HTR-8/SVneo (cell line): ENCODE data around the gene CDC14A.
A peak's percentile ranks its signal among the peaks of the same experiment; 100 is the strongest.

ENCODE experiments used
- DNase-seq: peaks from one replicate; pipeline ENCODE4 v3.0.0; 2011; ENCODE audit warnings: low spot score, mixed read lengths; ENCODE audit not compliant: insufficient read length
- FAIRE-seq: peaks from 2 replicates; lab custom pipeline; 2011; peaks lifted over from hg19 to GRCh38; lab: Jason Lieb, UNC

CDC14A gene

DNA sequence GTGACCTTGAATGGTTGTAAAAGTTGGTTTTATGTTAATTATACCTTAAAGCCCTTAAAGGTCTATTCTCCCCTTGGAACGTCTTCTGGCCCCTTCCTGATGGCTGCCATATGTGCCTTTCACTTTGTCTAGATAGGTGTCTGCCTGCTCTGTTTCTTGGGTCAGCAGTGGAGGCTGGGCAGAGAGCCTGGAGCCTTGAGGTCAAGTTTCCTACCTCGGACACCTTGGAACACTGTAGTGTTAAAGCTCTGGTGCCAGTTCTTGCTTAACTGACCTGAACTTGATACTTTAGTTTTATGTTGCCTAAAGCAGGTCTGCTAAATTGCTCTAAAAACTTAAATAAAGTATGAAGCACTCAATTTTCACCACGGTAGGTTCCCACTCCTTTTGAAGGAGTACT, 86.5 kb downstream of the CDC14A start:
- FAIRE-seq: no peak

DNA sequence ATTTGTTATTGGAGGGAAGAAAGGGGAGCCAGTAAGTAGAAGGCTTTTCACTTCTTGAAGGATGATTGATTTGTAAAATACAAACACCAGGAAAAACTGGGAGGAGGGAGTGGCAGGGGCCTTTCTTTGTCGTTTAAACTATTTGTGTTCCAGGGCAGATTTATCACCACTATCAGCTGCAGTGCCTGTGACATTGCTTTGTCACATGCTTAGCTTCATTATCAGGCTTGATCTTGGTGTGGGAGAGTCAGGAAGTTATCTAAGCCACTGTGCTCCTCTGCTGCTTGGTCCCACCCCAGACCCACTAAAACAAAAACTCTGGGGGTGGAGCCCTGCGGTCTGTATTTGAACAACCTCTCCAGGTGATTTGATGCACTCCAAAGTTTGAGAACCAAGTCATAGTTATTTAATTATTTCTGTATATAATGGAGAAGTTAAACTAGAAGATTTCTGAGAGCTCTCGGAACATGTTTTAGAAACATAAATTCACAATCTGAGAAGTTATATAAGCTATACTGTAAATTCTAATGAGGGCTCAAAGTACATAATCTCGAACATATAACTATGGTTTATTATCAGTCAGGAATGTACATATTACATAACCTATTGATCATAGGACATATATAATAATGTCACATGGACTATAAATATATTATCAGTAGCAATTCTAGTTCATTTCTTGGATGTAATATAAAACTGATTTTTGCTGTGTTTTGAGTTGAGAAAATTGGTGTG, 87.9 kb downstream of the CDC14A start:
- DNase-seq (no peak), FAIRE-seq (no peak)

More for the DNA sequence above, 86.5 kb downstream of the CDC14A start:
- no peak for DNase-seq

GRCh38 chr1:100441146-100441545, 88.8 kb downstream of the CDC14A start:
- DNase-seq (no peak), FAIRE-seq (no peak)

DNA sequence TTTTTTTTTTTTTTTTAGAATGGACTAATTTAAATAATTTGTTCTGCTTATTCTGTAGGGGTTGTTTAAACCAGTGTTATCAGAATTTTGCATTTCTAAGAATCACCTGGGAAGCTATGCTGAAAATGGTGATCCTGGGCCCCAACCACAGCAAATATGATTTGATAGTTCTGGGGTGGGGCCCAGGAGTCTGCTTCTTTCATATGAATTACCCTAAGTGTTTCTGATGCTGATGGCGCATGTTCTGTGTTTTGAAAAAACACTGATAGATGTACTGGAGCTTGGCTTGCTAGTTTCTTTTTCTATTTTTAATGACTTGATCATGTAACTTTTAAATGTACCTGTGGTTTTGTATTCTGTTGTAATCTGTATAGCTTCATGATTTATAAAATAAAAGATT, 89.3 kb downstream of the CDC14A start:
- DNase-seq (no peak), FAIRE-seq (no peak)

DNA sequence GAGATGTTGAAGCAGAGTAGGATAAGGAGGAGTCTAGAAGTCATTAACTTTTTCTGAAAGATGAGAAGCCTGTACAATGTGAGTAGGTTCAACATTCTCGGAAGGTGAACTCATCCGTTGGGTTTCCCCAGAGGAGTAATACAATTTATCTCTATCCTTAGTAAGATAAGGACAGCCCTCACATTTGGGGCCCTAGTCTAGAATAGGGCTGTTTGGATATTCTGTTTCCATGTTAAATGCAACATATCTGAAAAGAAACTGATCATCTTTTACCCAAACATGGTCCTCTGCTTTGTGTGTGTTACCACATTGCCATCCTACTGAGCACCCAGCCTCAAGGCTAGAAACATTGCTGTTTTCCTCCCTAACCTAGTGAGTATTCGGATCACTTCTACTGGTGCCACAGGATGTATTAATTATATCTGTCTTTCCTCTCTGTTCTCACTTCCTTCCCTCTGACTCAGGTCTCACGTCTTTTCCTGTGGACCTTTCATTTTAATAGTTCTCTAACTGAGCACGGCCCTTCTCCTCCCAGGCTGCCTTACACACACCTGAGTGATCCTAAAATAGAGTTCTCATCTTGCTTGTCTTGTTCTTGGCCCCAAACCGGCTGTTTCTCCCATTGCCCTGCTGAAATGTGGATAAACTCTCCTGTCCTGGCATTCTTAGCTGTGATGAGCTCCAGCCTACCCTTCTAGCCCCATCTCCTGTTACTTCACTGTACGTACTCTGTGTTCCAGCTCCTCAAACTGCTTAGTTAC, 91.7 kb downstream of the CDC14A start:
- peak; percentile 22 for DNase-seq
- FAIRE-seq: no peak

GRCh38 chr1:100445565-100445964, 93.3 kb downstream of the CDC14A start:
- DNase-seq (no peak), FAIRE-seq (no peak)

DNA sequence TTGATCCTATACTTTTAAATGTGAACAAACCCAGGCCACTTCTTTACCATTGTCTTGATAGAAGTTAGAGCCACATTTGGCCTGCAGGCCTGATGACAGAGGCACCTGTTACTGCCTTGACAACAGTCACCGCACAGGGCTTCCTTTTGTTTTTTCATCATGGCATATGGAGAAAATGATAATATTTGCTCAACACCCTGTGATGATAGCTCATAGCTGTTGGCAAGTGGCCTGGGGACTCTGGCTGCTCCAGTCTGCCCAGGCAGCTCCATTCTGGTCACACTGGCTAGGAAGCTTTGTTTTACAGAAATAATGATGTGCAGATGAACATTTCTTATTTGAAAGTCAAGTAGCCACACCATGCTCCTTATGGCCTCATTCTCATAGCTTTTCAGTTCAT, 96.1 kb downstream of the CDC14A start:
- DNase-seq: no peak
- no peak for FAIRE-seq

GRCh38 chr1:100449477-100449876, 97.2 kb downstream of the CDC14A start:
- DNase-seq: no peak
- no peak for FAIRE-seq

- no peak for DNase-seq
- FAIRE-seq: no peak
Observed at GRCh38 chr1:100452641-100453040, 100.3 kb downstream of the CDC14A start.

- DNase-seq (no peak), FAIRE-seq (no peak)
Observed at GRCh38 chr1:100455478-100456072, 103.3 kb downstream of the CDC14A start.

DNA sequence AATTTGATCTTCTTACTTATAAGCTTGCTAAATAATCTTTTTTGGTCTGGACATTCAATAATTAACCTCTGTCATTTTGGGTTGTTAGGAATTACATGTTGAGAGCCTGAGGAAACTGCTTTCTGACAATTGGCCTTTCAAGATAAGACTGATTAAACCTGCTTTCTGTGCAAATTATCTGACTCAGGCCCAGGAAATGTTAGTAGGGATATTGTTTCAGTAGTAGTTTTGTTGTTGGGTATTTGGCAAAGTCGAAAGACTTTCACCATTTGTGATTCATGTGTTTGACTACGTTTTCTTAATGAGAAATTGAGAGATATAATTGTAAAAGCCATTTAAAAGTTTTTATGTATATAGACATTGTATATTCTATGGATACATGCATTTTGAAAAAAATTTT, 104.6 kb downstream of the CDC14A start:
- DNase-seq (no peak), FAIRE-seq (no peak)

DNA sequence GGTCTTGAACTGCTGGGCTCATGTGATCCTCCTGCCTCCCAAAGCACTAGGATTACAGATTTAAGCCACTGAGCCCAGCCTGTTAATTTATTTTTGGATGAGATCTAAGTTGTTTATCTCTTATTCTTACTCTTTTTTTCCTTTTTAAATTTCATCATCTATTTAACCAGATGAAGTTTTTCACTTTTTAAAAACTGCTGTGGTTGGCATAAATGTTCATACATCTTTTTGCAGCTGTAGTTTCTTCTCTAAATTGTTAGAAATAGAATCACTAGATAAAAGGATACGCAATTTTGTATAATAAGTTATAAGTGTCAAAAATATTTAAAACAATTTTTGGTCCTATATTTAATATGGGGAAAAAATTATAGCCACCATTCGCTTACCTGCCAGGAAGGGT, 105.4 kb downstream of the CDC14A start:
- no peak for FAIRE-seq
- no peak for DNase-seq

DNA sequence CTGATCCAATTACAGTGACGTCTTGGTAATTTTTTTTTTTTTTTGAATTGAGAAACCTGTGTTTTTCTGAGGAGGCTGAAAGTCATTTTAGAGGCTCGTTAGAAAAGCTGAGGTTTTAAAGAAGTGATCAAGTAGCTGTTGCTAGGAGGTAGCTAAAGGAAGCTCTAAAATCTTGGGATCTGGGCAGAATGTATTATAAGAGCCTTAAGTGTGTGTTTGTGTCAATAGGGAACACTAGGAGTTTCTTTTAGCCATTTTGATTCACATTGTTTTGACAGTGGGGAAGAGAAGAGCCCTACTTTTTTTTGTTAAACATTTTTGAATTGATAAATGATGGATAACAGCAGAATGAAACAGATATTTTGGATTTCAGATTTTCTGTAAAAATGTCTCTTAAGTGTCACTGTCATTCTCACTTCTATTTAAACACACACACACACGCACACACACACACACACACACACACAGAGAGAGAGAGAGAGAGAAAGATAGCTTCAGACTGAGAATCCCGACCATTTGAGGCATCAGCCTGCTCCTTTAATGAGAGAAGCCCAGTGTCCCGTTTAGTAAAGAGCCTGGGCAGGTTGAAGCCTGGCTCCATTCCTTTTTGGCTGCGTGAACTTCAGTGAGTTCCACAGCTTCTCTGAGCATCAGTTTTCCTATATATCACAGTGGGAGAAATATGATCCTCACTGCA, 106.5 kb downstream of the CDC14A start:
- no peak for DNase-seq
- no peak for FAIRE-seq

- FAIRE-seq: no peak
Observed at GRCh38 chr1:100459358-100460114, 107.2 kb downstream of the CDC14A start.

DNA sequence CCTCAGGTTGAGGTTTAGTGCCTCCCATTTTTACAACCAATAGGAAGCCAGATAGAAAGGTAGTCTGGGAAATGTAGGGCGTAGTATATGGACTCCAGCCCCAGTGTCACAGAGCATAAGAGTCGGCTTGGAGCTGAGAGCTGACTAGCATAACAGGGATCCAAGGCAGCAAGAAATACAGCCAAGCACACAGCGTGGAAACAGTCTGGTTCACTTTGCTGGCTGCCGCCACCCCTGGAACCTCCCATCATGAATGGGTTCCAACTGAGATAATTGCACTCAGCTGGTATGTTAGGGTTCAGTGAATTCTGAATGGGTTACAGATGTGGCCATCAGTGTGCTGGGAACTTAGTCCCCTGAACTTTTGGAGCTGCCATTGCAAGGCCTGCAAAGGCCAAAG, 108.9 kb downstream of the CDC14A start:
- no peak for DNase-seq
- no peak for FAIRE-seq

More at GRCh38 chr1:100459358-100460114, 107.2 kb downstream of the CDC14A start:
- DNase-seq: peak; percentile 32

DNA sequence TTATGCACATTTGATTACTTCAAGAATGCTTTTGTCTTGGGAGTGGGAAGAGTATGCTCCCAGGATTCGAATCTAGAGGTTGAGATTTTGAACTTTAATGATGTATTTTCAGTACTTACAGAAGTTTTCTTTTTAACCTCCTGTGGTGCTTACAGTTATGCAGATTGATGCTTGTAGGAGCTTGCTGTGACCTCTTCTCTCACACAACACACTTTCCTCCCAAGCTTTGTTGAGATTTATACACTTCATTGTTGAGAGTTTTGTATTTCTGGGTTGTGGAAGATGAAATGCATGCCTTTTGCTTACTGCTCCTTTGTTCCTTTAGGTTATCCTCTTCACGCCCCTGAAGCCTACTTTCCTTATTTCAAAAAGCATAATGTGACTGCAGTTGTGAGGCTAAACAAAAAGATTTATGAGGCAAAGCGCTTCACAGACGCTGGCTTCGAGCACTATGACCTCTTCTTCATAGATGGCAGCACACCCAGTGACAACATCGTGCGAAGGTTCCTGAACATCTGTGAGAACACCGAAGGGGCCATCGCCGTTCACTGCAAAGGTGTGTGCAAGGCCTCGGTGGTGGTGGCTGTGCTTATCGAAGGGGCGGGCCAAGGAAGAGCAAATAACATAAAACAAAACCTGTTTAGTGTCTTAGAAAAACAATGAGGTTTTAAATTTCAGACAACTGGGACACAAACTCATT, 110.2 kb downstream of the CDC14A start:
- FAIRE-seq: no peak

DNA sequence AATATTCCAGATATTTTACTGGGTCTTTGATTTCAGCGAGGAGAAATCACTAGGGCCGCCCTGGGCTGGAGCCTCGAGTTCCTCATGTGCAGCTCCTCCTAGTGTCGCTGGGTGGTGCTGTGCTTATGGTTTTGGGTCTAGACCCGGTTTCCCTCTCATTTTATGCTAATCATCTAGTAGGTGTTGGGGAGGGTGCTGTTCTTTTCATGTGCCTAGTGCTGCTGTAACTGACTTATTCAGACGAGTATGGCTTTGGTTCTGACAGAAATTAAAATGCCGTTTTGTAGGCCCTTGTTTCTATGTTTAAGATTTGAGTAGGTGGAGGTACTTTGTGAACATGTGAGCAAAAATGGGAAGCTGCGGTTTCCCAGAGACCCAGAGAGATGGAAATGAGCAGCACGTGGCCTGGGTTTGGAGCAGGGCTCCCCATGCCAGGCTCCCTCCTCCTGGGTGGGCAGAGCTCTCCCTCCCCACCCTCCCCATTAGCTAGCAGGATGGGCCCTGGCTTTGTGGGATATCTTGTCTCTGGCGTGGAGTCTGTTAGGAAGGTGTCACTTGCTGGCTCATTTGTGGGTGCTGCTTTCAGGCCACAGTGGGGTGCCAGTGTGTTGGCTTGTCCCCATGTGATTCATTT, 111.6 kb downstream of the CDC14A start:
- DNase-seq: peak; percentile 26
- FAIRE-seq: no peak

More for the DNA sequence above, 110.2 kb downstream of the CDC14A start:
- no peak for DNase-seq

DNA sequence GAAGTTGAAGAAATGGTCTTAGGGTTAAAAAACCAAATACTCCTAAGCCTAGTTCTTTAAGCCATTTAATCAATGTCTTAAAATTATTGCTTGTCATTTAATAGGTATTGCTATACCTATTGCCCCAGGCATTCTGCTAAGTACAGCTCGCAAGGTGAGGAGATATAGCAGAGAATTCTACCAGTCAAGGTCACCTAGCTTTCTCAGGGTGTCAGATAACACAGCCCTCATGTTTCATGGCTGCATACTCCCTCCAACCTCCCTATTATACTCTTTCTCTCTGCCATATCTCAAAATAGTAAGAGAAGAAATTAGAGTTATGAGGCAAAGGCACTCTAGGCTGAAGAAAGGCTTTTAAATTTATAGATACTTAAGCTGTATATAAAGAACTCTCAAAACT, 117.3 kb downstream of the CDC14A start:
- FAIRE-seq: no peak
- no peak for DNase-seq

DNA sequence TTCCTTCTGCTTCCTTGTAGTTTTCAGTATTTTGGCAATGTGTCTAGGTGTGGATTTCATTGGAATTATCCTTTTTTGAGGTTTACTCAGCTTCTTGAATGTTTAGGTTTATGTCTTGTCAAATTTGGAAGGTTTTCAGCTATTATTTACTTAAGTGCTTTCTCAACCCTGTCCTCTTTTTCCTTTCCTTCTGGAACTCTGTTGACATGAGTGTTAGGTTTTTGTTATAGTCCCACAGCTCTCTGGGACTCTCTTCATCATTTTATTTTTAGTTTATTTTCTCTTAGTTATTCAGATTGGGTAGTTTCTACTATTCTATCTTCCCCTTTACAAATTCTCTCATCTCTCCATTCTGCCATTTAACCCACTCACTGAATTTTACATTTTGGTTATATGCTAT, 122.5 kb downstream of the CDC14A start:
- no peak for FAIRE-seq
- no peak for DNase-seq
